Measurements from ENCODE around the gene CDH12.

- TF ChIP-seq CTCF (IDR thresholded peaks at IDR 0.05 in 4 of 5, conservative IDR thresholded peaks at IDR 0.05 in 1 of 5) (no peak), POLR2A (IDR thresholded peaks at IDR 0.05) (no peak)
Observed at GRCh38 chr5:22223079-22223478, 630.1 kb downstream of the CDH12 start.

Measured in gastrocnemius medialis (tissue), 4 donors.